ENCODE measurements around the gene HACL1.

DNA sequence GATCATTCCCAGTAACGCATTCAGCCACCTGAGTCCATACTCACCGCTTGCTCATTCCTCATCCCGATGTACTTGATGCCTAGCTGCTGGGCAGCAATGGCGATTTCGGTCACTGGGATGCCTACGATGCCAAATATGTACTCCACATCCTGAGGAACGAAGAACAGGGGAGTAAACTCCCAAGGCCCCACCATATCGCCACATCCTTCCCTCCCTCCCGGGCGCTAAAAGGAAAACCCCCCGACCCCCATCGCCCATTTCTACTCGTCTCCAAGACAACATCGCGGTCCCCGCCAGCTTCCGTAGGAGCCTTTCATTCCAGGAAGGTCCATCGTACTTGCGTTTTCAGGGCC is 347 bp downstream of the HACL1 start:
- TF ChIP-seq, protein P1, sequence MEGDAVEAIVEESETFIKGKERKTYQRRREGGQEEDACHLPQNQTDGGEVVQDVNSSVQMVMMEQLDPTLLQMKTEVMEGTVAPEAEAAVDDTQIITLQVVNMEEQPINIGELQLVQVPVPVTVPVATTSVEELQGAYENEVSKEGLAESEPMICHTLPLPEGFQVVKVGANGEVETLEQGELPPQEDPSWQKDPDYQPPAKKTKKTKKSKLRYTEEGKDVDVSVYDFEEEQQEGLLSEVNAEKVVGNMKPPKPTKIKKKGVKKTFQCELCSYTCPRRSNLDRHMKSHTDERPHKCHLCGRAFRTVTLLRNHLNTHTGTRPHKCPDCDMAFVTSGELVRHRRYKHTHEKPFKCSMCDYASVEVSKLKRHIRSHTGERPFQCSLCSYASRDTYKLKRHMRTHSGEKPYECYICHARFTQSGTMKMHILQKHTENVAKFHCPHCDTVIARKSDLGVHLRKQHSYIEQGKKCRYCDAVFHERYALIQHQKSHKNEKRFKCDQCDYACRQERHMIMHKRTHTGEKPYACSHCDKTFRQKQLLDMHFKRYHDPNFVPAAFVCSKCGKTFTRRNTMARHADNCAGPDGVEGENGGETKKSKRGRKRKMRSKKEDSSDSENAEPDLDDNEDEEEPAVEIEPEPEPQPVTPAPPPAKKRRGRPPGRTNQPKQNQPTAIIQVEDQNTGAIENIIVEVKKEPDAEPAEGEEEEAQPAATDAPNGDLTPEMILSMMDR (IDR thresholded peaks at IDR 0.05), result no peak
- TF ChIP-seq POLR2AphosphoS5 (IDR thresholded peaks at IDR 0.05), result no peak
